ENCODE data around the gene EPB41L4B.

The EPB41L4B gene

DNA sequence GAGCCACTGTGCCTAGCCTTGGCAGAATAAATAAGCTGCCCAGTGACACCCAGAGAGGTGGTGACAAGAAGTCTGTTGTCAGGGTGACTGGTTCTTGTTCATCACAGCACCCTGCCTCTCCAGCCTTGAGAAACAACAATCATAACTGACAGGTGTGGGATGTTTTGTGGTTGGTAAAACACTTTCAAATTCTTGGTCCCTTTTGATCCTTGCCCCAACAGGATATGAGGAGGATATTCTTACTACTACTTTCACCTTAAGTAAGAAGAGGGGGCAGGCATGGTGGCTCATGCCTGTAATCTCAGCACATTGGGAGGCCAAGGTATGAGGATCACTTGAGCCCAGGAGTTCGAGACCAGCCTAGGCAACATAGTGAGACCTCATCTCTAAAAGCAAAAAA is 139.6 kb downstream of the EPB41L4B start:
- DNase-seq (ENCODE audit: low read depth), result no peak
- no peak overlapping the region for H3K4me3 ChIP-seq (ENCODE audit: low read length)
- TF ChIP-seq CTCF (conservative IDR thresholded peaks at IDR 0.05; ENCODE audit: low read depth, low read length), result no peak

GRCh38 chr9:109179801-109180523 is 140.9 kb downstream of the EPB41L4B start:
- DNase-seq (ENCODE audit: low read depth), result no peak
- no peak for TF ChIP-seq CTCF (conservative IDR thresholded peaks at IDR 0.05; ENCODE audit: low read depth, low read length)
- H3K4me3 ChIP-seq (ENCODE audit: low read length), result no peak overlapping the region

- no peak for DNase-seq (ENCODE audit: low read depth)
- no peak for TF ChIP-seq CTCF (conservative IDR thresholded peaks at IDR 0.05; ENCODE audit: low read depth, low read length)
- no peak overlapping the region for H3K4me3 ChIP-seq (ENCODE audit: low read length)
These were observed 143.9 kb downstream of the EPB41L4B start for GRCh38 chr9:109176963-109177362.

DNA sequence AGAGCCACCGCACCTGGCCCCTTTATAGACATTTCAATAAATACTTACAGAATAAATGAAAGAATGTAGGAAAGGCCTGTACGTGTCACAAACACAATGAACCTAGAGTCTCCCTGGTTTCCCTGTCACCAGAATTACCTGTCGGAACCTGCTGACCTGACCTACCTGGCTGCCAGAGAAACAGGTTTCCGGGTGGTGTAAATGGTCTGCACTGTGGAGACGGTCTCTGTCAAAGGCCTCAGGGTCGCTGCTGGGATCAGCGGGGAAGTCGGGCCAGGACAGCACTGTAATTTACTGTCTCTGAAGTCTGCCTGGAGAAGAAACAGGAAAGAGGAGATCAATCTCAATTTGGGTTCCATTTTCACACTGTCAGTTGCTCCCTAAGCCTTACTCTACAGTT is 144.5 kb downstream of the EPB41L4B start:
- DNase-seq (ENCODE audit: low read depth), result no peak
- no peak for TF ChIP-seq CTCF (conservative IDR thresholded peaks at IDR 0.05; ENCODE audit: low read depth, low read length)

DNA sequence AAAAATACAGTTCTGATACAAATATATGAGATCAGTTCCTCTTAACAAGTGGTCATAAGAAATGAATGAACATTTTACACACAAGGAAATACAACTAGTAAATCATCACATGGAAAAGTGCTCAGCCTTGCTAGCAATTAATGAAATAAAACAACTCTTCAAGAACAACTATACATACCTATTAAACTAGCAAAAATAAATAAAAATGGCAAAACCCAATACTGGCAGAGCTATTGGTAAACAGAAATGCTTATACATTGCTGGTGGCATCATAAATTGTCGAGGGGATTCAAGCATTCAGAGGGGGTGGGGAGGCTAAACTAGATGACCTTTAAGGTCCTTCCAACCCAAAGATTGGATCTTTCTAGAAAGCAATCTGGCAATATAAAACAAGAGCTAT is 147.9 kb downstream of the EPB41L4B start:
- DNase-seq (ENCODE audit: low read depth), result no peak
- no peak for TF ChIP-seq CTCF (conservative IDR thresholded peaks at IDR 0.05; ENCODE audit: low read depth, low read length)
- H3K4me3 ChIP-seq (ENCODE audit: low read length), result no peak overlapping the region

More for the DNA sequence above, 144.5 kb downstream of the EPB41L4B start:
- H3K4me3 ChIP-seq (ENCODE audit: low read length), result no peak overlapping the region

DNA sequence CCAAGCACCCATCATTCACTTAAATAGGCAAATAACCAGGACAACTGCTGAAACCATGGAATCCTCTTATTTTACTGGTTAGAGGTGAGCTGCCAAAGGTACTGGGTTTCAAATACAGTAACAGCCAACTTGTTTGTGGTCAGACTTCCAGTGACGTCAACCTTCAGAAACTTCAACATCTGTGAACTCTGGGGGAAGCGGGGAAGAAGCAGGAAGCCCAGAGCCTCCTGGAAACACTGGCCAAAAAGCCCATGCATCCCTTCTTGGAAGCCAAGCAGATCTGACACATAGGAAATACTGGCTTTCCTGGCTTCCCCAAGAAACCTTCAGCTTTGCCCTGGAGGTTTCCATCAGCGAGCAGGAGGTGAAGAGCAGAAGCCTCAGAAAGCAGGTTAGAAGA is 148.9 kb downstream of the EPB41L4B start:
- DNase-seq (ENCODE audit: low read depth), result no peak
- H3K4me3 ChIP-seq (ENCODE audit: low read length), result no peak overlapping the region
- TF ChIP-seq CTCF (conservative IDR thresholded peaks at IDR 0.05; ENCODE audit: low read depth, low read length), result no peak

- H3K4me3 ChIP-seq (ENCODE audit: low read length), result no peak overlapping the region
- no peak for DNase-seq (ENCODE audit: low read depth)
- no peak for TF ChIP-seq CTCF (conservative IDR thresholded peaks at IDR 0.05; ENCODE audit: low read depth, low read length)
These were observed 152.7 kb downstream of the EPB41L4B start for GRCh38 chr9:109168170-109168569.

Data from retinal pigment epithelial cell (primary cell).